Ovary (tissue), 9 donors: ENCODE results near the gene ABCF3. TPM values are rescaled to one million over a fixed set of nuclear protein-coding genes. Genes with fewer than 3 reads are reported as not detected.

ENCODE experiments used
- DNase-seq, 5 donors: peaks; one replicate each; pipeline ENCODE4 v3.0.0-alpha.2; 2019 to 2020
- H3K27ac ChIP-seq, 2 donors: fragments of 200-600 bp; one replicate each; pipeline versions ENCODE4 v1.5.1 to v1.8.0; 2019 to 2022
- H3K27me3 ChIP-seq: fragments of 200-600 bp; one replicate; pipeline ENCODE4 v1.8.0; 2022
- H3K36me3 ChIP-seq: fragments of 200-600 bp; sonication (generic); one replicate; pipeline ENCODE4 v1.5.1; 2019
- H3K4me1 ChIP-seq: one replicate; pipeline ENCODE4 v1.8.1; 2013; ENCODE audit warnings: mild to moderate bottlenecking, moderate library complexity; ENCODE audit not compliant: insufficient read depth
- H3K4me3 ChIP-seq: fragments of 200-600 bp; sonication (generic); one replicate; pipeline ENCODE4 v1.5.1; 2017
- H3K9me3 ChIP-seq, 2 donors: fragments of 200-600 bp in 1 of 2; sonication (generic) in 1 of 2; one replicate each; pipeline versions ENCODE4 v1.5.1 to v1.8.1; 2013 to 2019; ENCODE audit warnings: mild to moderate bottlenecking in 1 of 2, moderate library complexity in 1 of 2
- EP300 ChIP-seq: sonication (generic); formaldehyde crosslinking; IDR thresholded peaks from one replicate; pipeline ENCODE4 v1.6.1; 2017; ENCODE audit warnings: antibody characterized with exemption
- POLR2A ChIP-seq: fragments of 450-650 bp; IDR thresholded peaks from one replicate; pipeline ENCODE4 v1.6.1; 2017; ENCODE audit warnings: antibody characterized with exemption, mild to moderate bottlenecking, moderate library complexity
- WGBS, 3 donors: extraction: QIAGEN DNeasy Blood & Tissue Kit in 1 of 3; methylation state at CpG; one replicate each; pipeline versions ENCODE4 v1.1.5 to v1.1.7; 2013 to 2017; 5-methylcytosine and 5-hydroxymethylcytosine counted together
- intact Hi-C, 4 donors: fragments of 100-400 bp; cut with DNase I; formaldehyde crosslinking; loops; one replicate each; pipeline versions ENCODE4 v1.11.0 to v1.15.1; 2022 to 2023
- polyA plus RNA-seq, 2 donors: library from polyadenylated mRNA; stranded (reverse); fragments of 200-250 nt in 1 of 2; fragments of 350-450 nt in 1 of 2; fragmentation: Illumina TruSeq in 1 of 2; extraction: RNeasy Lipid Tissue Mini Kit (QIAGEN cat#74804) in 1 of 2; gene quantifications; one replicate each; pipeline ENCODE4 v1.2.3, GENCODE V29; 2013 to 2014
- total RNA-seq, 7 donors: library from RNA; depleted of rRNA in 2 of 7; stranded (reverse); fragments of >200 nt in 2 of 7; fragmentation: NEBNext Ultra II Directional in 3 of 7; extraction: Animal tissue kit (Norgen Biotek cat#: 25700) in 3 of 7; gene quantifications; one replicate each; pipeline versions ENCODE4 v1.1.0 to v1.2.4, GENCODE V29; 2016 to 2023
- TF ChIP-seq, protein P1 (sequence below), 3 donors: fragments of 450-650 bp in 2 of 3; fragments of 200-600 bp in 1 of 3; IDR thresholded peaks; one replicate each; pipeline versions ENCODE4 v1.5.1 to v1.8.0; 2016 to 2022; ENCODE audit warnings: antibody characterized with exemption in 3 of 3, mild to moderate bottlenecking in 1 of 3
- donor health status: DM: no; HTN: no; CAD: no; lungs with moderate emphysema.
- donor health status: DM: no; HTN: no; CAD: no.
- donor health status: Bipolar disorder and iron deficiency.
- donor health status: DM: yes; HTN: yes; CAD: no.
- donor health status: DM: no; HTN: no; CAD: no.
- donor health status: DM: yes; HTN: yes; CAD: no.

The ABCF3 gene
- total and polyA plus RNA-seq, 9 donors = 30.2 to 82.0 (median 58.2) TPM

DNA sequence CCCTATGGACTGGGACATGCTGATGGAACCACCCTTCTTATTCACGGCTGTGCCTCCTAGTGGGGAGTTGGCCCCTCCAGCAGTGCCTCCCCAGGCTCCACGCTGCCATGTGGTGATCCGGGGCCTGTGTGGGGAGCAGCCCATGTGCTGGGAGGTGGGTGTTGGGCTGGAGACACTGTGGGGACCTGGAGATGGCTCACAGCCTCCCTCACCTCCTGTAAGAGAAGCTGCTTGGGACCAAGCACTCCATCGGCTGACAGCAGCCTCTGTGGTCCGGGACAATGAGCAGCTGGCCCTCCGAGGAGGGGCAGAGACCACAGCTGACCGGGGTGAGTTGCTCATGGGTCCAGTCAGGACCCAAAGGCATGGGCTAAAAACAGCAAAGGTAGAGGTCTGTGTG, 53.7 kb downstream of the ABCF3 start:
- Histone ChIP-seq H3K9me3 (no peaks in the 10 kb centered on the region), H3K4me3 (no peak overlapping the region), H3K4me1 (peaks cover 7% of the 10 kb centered on the region), H3K27me3 (no peaks in the 10 kb centered on the region), H3K27ac (no peak overlapping the region), H3K36me3 (no peaks in the 10 kb centered on the region)
- WGBS, 3 donors = 69 to 83% (median 75%) methylated on average over 7 of the region's 7 CpGs
- TF ChIP-seq EP300 (no peak), POLR2A (no peak)
- TF ChIP-seq, protein P1, sequence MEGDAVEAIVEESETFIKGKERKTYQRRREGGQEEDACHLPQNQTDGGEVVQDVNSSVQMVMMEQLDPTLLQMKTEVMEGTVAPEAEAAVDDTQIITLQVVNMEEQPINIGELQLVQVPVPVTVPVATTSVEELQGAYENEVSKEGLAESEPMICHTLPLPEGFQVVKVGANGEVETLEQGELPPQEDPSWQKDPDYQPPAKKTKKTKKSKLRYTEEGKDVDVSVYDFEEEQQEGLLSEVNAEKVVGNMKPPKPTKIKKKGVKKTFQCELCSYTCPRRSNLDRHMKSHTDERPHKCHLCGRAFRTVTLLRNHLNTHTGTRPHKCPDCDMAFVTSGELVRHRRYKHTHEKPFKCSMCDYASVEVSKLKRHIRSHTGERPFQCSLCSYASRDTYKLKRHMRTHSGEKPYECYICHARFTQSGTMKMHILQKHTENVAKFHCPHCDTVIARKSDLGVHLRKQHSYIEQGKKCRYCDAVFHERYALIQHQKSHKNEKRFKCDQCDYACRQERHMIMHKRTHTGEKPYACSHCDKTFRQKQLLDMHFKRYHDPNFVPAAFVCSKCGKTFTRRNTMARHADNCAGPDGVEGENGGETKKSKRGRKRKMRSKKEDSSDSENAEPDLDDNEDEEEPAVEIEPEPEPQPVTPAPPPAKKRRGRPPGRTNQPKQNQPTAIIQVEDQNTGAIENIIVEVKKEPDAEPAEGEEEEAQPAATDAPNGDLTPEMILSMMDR (IDR thresholded peaks at IDR 0.05) = no peak
- intact Hi-C loops = loop anchor here (2.0 to 10.0 kb wide), 7 partner anchors 53 to 707 kb away; partner anchors contain the start of genes ABCC5 (in 1 of the 4), ABCF3 (in 1 of the 4) and EIF2B5 (in 1 of the 4)
- DNase-seq = no peak

DNA sequence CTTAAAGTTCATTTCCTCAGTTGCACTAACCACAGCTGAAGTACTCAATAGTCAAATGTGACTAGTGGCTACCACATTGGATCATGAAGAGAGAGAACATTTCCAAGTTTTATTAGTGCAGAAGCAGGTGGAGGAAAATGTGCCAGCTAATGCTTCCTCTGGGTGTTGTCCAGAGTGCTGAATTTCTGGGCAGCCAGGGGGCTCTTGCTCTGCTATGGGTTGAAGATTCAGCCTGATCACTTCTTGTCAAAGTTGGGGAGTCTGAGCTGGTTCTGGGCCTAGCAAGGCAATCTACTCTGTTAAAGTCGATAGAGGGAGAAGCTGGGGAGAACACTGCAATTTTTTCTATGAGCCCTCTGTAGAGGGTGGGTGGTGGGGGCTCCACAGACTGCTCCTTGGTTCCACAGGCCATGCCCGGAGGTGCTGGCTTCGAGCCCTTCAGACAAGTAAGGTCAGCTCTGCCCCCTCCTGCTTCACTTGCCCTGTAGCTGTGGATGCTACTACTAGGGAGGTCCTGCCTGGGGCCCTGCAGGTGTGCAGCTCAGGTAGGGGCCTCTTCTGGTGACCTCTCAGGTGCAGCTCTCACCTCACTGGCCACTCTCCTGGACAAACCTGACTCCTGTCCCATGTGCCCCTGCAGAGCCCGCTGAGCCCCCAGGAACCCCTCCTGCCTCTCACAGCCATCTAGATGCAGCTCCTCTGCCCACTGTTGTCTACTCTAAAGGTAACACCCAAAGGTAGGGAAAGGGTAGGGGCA, 54.6 kb downstream of the ABCF3 start:
- H3K36me3 ChIP-seq = no peaks in the 10 kb centered on the region
- no peak for DNase-seq
- 50 to 66% (median 61%) methylated on average over 4 of the region's 4 CpGs for WGBS, 3 donors

DNA sequence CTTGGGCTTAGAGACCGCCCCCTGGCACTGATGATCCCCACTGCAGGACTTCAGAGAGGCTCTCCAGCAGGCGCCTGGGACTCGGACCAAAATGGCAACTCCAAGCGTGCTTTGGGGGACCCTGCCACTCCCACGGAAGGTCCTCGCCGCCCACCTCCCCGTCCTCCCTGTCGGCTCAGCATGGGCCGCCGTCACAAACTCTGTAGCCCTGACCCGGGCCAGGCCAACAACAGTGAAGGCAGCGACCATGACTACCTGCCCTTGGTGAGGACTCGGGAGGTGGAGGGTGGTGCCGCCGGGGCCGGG, 55.1 kb downstream of the ABCF3 start:
- DNase-seq = no peak
- H3K4me1 ChIP-seq = peaks cover 7% of the 10 kb centered on the region
- H3K36me3 ChIP-seq = no peaks in the 10 kb centered on the region
- H3K4me3 ChIP-seq = no peak overlapping the region
- no peaks in the 10 kb centered on the region for H3K27me3 ChIP-seq
- TF ChIP-seq EP300 (no peak), POLR2A (no peak)
- TF ChIP-seq, protein P1 (IDR thresholded peaks at IDR 0.05) = no peak
- no peaks in the 10 kb centered on the region for H3K9me3 ChIP-seq
- intact Hi-C loops = loop anchor here (2.0 to 10.0 kb wide), 6 partner anchors 54 to 346 kb away; partner anchors contain the start of genes ABCC5 (in 1 of the 4), ABCF3 (in 1 of the 4) and EIF2B5 (in 1 of the 4)
- 17 to 41% (median 27%) methylated on average over 14 to 17 of the region's 17 CpGs for WGBS, 3 donors
- H3K27ac ChIP-seq = no peak overlapping the region

More for the DNA sequence above, 54.6 kb downstream of the ABCF3 start:
- TF ChIP-seq, protein P1 (IDR thresholded peaks at IDR 0.05) = no peak
- TF ChIP-seq EP300 = no peak
- no peak for TF ChIP-seq POLR2A
- H3K27me3 ChIP-seq = no peaks in the 10 kb centered on the region
- no peak overlapping the region for H3K27ac ChIP-seq
- intact Hi-C loops = loop anchor here (2.0 to 10.0 kb wide), 6 partner anchors 54 to 346 kb away; partner anchors contain the start of genes ABCC5 (in 1 of the 4), ABCF3 (in 1 of the 4) and EIF2B5 (in 1 of the 4)
- no peaks in the 10 kb centered on the region for H3K9me3 ChIP-seq
- peaks cover 7% of the 10 kb centered on the region for H3K4me1 ChIP-seq
- H3K4me3 ChIP-seq = no peak overlapping the region

DNA sequence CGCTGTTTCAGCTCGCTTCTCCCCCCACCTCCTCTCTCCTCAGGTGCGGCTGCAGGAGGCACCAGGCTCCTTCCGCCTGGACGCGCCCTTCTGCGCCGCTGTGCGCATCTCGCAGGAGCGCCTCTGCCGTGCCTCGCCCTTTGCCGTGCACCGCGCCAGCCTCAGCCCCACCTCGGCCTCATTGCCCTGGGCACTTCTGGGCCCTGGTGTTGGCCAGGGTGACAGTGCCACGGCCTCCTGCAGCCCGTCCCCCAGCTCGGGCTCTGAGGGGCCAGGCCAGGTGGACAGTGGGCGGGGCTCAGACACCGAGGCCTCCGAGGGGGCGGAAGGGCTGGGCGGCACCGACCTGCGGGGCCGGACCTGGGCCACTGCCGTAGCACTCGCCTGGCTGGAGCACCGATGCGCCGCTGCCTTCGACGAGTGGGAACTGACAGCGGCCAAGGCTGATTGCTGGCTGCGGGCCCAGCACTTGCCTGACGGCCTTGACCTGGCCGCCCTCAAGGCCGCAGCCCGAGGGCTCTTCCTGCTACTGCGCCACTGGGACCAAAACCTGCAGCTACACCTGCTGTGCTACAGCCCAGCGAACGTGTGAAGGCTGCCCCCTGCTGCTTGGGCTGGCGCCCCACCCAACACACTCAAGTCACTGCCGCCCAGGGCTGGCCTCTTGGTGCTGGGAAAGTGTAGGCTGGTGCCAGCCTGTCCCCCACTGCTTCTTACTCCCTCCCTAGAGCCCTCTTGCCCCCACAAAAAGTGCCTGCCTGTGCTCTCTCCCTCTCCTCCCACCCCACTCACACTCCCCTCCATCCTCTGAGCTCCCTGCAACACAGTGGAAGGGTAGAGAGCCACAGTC, 55.7 kb downstream of the ABCF3 start:
- H3K27ac ChIP-seq = no peak overlapping the region
- TF ChIP-seq POLR2A = no peak
- TF ChIP-seq, protein P1 (IDR thresholded peaks at IDR 0.05) = peak; percentile 21 to 66 (median 50)
- intact Hi-C loops = loop anchor here (2.0 to 10.0 kb wide), 6 partner anchors 55 to 347 kb away; partner anchors contain the start of genes ABCC5 (in 1 of the 4), ABCF3 (in 1 of the 4) and EIF2B5 (in 1 of the 4)
- H3K4me3 ChIP-seq = no peak overlapping the region
- 8 to 15% (median 15%) methylated on average over 44 to 46 of the region's 46 CpGs for WGBS, 3 donors
- peak; percentile 71 to 83 (median 73) for DNase-seq
- no peaks in the 10 kb centered on the region for H3K27me3 ChIP-seq
- H3K9me3 ChIP-seq = no peaks in the 10 kb centered on the region
- no peaks in the 10 kb centered on the region for H3K36me3 ChIP-seq
- peaks cover 7% of the 10 kb centered on the region for H3K4me1 ChIP-seq
